SU-DHL-6 (cell line): ENCODE data around the gene FAM184B.

ENCODE experiments used
- H2AFZ ChIP-seq: fragments of 200-600 bp; sonication (generic); 2 replicates; pipeline ENCODE4 v1.6.1; 2014; ENCODE audit warnings: low read depth, mild to moderate bottlenecking, moderate library complexity, mixed read lengths, antibody characterized with exemption, low read length; ENCODE audit not compliant: severe bottlenecking
- H3F3A ChIP-seq: fragments of 200-600 bp; shearing (Covaris generic); 2 replicates; pipeline ENCODE4 v1.6.0; 2016; ENCODE audit warnings: antibody characterized with exemption, mild to moderate bottlenecking; ENCODE audit not compliant: insufficient read depth
- H3K27ac ChIP-seq: fragments of 200-600 bp; sonication (generic); 2 replicates; pipeline ENCODE4 v1.5.1; 2016; ENCODE audit warnings: low read depth, mild to moderate bottlenecking, low read length, moderate library complexity, mixed read lengths
- H3K27me3 ChIP-seq: fragments of 200-600 bp; sonication (generic), shearing (Covaris generic); 2 replicates; pipeline ENCODE4 v1.6.0; 2014; ENCODE audit warnings: mild to moderate bottlenecking, low read length
- H3K36me3 ChIP-seq: fragments of 200-600 bp; sonication (generic); 2 replicates; pipeline ENCODE4 v1.6.1; 2014; ENCODE audit warnings: mild to moderate bottlenecking, low read length, mixed read lengths
- H3K4me2 ChIP-seq: fragments of 300-600, 200-600 bp; shearing (Covaris generic), sonication (generic); 2 replicates; pipeline ENCODE4 v1.6.0; 2014; ENCODE audit warnings: low read length, low read depth, mild to moderate bottlenecking; ENCODE audit not compliant: poor library complexity, severe bottlenecking
- H3K4me3 ChIP-seq: fragments of 200-600 bp; sonication (generic); 2 replicates; pipeline ENCODE4 v1.5.1; 2014; ENCODE audit warnings: antibody characterized with exemption, low read length, mild to moderate bottlenecking, mixed read lengths; ENCODE audit not compliant: insufficient read depth, poor library complexity, severe bottlenecking
- H3K79me2 ChIP-seq: fragments of 200-600 bp; sonication (generic); 2 replicates; pipeline ENCODE4 v1.6.1; 2014; ENCODE audit warnings: mild to moderate bottlenecking, low read length, moderate library complexity; ENCODE audit not compliant: insufficient read depth
- H3K9ac ChIP-seq: fragments of 200-600 bp; sonication (generic); 2 replicates; pipeline ENCODE4 v1.7.0; 2014; ENCODE audit warnings: mild to moderate bottlenecking, low read length
- H3K9me2 ChIP-seq: fragments of 200-600 bp; sonication (generic); replicated peaks from 2 replicates; pipeline ENCODE4 v1.6.1; 2014; ENCODE audit warnings: low read length; ENCODE audit not compliant: insufficient read depth
- H3K9me3 ChIP-seq: fragments of 200-600 bp; sonication (generic); 2 replicates; pipeline ENCODE4 v1.6.1; 2014; ENCODE audit warnings: low read length, mixed read lengths; ENCODE audit not compliant: insufficient read depth
- H4K20me1 ChIP-seq: fragments of 200-600 bp; sonication (generic); 2 replicates; pipeline ENCODE4 v1.6.1; 2014; ENCODE audit warnings: low read depth, mild to moderate bottlenecking, antibody characterized with exemption, low read length, moderate library complexity, mixed read lengths
- EZH2phosphoT487 ChIP-seq: fragments of 200-600 bp; sonication (generic), shearing (Covaris generic); conservative IDR thresholded peaks from 2 replicates; pipeline ENCODE4 v1.6.1; 2018; ENCODE audit warnings: mild to moderate bottlenecking, antibody characterized with exemption, low read length, moderate library complexity, mixed read lengths
- TF ChIP-seq, protein P1 (sequence below): fragments of 200-600 bp; sonication (generic); IDR thresholded peaks from one replicate; pipeline ENCODE4 v1.5.1; 2017; ENCODE audit warnings: antibody characterized with exemption, mild to moderate bottlenecking, low read length, moderate library complexity; ENCODE audit not compliant: insufficient read depth, poor library complexity, severe bottlenecking

FAM184B gene

DNA sequence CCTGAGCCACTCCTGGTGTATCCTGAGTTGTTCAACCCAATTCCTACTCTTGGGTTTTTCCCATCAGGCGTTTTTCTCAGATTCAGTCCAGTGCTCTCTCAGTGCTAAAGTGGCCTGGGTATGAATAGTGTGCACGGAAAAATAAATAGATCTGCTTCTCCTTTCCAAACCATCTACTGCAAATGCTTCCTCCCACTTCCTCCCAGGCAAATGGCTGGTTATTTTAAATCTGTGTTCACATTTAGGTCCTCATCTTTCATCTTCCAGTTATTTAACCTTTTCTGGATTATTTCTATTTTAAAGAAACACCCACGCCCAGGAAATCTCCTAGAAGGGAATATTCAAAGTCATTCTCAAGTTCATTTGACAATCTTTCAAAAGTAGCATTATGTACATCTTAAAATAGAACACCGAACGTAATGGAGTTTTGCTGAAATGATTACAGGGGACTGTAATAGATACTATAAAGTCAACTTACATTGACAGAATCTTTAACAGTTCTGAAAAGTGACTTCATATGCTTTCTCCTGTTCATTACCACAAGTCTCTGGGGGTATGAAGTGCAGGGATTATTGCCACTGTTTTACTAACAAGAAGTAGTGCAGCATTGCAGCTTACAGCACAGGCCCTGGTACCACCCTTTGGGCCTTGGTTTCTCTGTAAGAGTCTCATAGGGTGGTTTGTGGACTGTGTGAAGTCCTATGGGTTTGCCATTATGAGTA is 100.7 kb downstream of the FAM184B start:
- Histone ChIP-seq H3K27me3 (no peaks in the 10 kb centered on the region), H3K9me3 (no peaks in the 10 kb centered on the region), H3K4me3 (no peak overlapping the region), H3K36me3 (no peaks in the 10 kb centered on the region), H3K27ac (no peak overlapping the region), H3K4me2 (no peak overlapping the region), H3K79me2 (no peaks in the 10 kb centered on the region), H3K9ac (no peak overlapping the region), H4K20me1 (no peaks in the 10 kb centered on the region), H3F3A (no peaks in the 10 kb centered on the region), H2AFZ (no peak overlapping the region), H3K9me2 (no peaks in the 10 kb centered on the region)
- TF ChIP-seq, protein P1, sequence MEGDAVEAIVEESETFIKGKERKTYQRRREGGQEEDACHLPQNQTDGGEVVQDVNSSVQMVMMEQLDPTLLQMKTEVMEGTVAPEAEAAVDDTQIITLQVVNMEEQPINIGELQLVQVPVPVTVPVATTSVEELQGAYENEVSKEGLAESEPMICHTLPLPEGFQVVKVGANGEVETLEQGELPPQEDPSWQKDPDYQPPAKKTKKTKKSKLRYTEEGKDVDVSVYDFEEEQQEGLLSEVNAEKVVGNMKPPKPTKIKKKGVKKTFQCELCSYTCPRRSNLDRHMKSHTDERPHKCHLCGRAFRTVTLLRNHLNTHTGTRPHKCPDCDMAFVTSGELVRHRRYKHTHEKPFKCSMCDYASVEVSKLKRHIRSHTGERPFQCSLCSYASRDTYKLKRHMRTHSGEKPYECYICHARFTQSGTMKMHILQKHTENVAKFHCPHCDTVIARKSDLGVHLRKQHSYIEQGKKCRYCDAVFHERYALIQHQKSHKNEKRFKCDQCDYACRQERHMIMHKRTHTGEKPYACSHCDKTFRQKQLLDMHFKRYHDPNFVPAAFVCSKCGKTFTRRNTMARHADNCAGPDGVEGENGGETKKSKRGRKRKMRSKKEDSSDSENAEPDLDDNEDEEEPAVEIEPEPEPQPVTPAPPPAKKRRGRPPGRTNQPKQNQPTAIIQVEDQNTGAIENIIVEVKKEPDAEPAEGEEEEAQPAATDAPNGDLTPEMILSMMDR = no peak
- TF ChIP-seq EZH2phosphoT487 = no peak

DNA sequence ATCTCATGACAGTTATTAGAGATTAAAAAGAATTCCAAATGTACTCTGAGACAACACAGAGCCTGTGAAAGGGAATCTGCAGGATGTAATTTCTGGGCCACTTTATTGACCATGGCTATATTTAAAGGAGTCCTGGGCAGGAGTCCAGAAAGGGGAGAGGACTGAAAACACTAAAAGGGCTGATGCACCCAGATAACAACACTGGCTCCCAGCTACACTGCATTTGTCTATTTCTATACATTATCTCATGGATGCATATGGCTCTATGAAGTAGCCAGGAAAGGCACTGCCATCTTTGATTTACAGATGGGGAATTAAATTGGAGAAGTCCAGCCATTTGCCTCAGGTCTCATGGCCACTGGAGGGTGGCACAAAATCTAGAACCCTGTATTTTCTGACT is 111.0 kb downstream of the FAM184B start:
- Histone ChIP-seq H3K79me2 (no peaks in the 10 kb centered on the region), H3K4me2 (no peak overlapping the region), H3K4me3 (no peak overlapping the region), H3K27me3 (no peaks in the 10 kb centered on the region), H2AFZ (no peak overlapping the region), H4K20me1 (no peaks in the 10 kb centered on the region), H3F3A (no peaks in the 10 kb centered on the region), H3K27ac (no peak overlapping the region), H3K9me3 (no peaks in the 10 kb centered on the region), H3K36me3 (no peaks in the 10 kb centered on the region), H3K9me2 (no peaks in the 10 kb centered on the region), H3K9ac (no peak overlapping the region)
- TF ChIP-seq EZH2phosphoT487 = no peak

DNA sequence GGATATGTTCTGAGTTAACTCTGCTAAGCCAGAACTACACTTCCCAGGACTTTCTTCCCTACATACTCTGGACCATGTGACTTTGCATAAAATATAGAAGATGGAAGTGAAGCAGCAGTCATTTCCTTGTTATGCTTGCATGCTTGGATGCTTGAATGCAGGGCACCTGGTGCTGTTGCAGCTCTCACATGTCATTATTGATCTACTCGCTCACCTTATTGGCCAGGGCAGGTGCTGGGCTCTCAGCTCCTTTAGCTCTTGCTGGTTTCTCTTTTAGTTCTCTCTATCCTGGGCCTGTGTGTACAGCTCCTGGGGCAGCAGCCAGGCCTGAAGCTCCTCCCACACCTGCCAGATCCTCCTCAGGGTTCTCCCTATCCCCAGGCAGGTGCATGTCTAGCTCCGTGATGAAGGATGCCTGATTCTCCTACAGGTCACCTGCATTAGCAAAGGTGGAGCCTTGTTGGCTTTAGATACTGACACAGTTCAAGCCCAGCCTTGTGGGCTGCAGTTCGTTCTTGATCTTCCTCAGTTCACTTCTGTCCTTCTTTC is 113.7 kb downstream of the FAM184B start:
- H2AFZ ChIP-seq = no peak overlapping the region
- TF ChIP-seq, protein P1 = no peak
- no peak for TF ChIP-seq EZH2phosphoT487
- H3K79me2 ChIP-seq = no peaks in the 10 kb centered on the region
- H3K9me3 ChIP-seq = no peaks in the 10 kb centered on the region
- no peak overlapping the region for H3K27ac ChIP-seq
- no peaks in the 10 kb centered on the region for H3K36me3 ChIP-seq
- no peak overlapping the region for H3K4me2 ChIP-seq
- no peaks in the 10 kb centered on the region for H3F3A ChIP-seq
- H3K27me3 ChIP-seq = no peaks in the 10 kb centered on the region
- H4K20me1 ChIP-seq = no peaks in the 10 kb centered on the region
- no peaks in the 10 kb centered on the region for H3K9me2 ChIP-seq
- H3K9ac ChIP-seq = no peak overlapping the region
- H3K4me3 ChIP-seq = no peak overlapping the region

DNA sequence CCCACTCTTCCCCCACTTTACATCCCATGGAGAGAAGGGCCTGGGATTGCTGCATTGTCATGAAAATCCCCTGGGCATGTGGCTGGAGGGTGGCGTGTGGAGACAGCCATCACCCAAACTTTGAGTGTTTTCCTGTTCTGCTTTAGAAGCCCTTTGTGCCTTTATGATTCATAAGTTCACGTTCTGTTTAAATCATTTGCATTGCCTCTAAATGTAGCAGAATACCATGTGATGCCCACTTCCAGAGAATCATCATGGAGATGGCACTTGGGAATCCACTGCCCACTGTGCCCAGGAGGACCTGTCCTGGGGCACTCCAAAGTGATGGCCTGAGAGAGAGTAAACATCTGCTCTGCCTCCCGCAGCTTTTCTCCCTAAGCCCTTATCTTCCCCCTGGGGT is 114.2 kb downstream of the FAM184B start:
- no peaks in the 10 kb centered on the region for H3K36me3 ChIP-seq
- H3F3A ChIP-seq = no peaks in the 10 kb centered on the region
- H3K27ac ChIP-seq = no peak overlapping the region
- H3K79me2 ChIP-seq = no peaks in the 10 kb centered on the region
- no peak overlapping the region for H2AFZ ChIP-seq
- H3K4me3 ChIP-seq = no peak overlapping the region
- H3K27me3 ChIP-seq = no peaks in the 10 kb centered on the region
- no peak overlapping the region for H3K4me2 ChIP-seq
- H3K9ac ChIP-seq = no peak overlapping the region
- no peaks in the 10 kb centered on the region for H4K20me1 ChIP-seq
- H3K9me3 ChIP-seq = no peaks in the 10 kb centered on the region
- TF ChIP-seq EZH2phosphoT487 = no peak
- TF ChIP-seq, protein P1 = no peak
- H3K9me2 ChIP-seq = no peaks in the 10 kb centered on the region
